ENCODE data around the gene ATP9B.

DNA sequence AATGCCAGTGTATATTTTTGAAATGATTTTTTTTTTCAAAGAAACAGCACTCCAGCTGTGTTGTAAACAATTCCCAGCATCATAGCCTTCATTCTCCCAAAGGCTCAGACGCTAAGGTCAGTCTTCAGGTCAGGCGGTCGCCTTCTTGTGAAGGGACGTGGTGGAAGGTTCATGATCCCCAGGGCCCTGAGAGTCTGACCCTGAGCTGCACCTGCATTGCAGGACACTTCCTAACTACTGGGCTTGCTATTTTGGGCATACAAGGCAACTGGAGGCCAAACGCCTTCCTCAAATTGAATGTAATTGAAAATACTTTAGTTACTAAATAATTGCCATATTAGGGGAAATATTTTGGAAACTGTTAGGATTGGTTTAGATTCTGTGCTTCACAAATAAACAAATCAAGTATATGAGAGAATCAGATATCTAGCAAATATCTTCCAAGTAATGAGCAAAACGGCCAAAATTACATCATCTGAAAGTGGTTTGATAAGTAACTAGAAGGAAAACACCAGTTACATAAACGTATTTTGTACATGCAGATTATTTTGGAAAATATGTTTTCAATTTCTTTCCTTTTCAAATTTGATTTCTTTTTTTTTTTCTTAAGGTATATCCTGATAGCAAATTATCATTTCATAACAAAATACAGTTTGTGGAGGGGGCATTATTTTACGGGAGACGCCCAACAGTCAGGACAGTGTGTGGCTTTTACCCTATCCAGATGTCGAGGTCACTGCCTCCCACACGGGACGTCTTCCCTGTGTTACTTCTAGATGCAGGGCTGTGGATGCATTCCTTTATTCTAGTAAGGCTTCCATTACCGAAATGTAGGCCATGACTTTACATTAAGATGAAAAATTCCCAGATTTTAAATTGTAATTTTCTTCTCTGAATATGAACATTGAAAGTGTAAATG is 136.0 kb downstream of the ATP9B start:
- TF ChIP-seq, protein P1, sequence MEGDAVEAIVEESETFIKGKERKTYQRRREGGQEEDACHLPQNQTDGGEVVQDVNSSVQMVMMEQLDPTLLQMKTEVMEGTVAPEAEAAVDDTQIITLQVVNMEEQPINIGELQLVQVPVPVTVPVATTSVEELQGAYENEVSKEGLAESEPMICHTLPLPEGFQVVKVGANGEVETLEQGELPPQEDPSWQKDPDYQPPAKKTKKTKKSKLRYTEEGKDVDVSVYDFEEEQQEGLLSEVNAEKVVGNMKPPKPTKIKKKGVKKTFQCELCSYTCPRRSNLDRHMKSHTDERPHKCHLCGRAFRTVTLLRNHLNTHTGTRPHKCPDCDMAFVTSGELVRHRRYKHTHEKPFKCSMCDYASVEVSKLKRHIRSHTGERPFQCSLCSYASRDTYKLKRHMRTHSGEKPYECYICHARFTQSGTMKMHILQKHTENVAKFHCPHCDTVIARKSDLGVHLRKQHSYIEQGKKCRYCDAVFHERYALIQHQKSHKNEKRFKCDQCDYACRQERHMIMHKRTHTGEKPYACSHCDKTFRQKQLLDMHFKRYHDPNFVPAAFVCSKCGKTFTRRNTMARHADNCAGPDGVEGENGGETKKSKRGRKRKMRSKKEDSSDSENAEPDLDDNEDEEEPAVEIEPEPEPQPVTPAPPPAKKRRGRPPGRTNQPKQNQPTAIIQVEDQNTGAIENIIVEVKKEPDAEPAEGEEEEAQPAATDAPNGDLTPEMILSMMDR (IDR thresholded peaks at IDR 0.05; ENCODE audit: insufficient read depth, low read depth, low read length), result no peak
- no peak for TF ChIP-seq EZH2 (IDR thresholded peaks at IDR 0.05; ENCODE audit: insufficient read depth, low read length)

Data from astrocyte (in vitro differentiated cells and primary cell).